ENCODE data around the gene CDHR3. TPM values are rescaled to one million over a fixed set of nuclear protein-coding genes. Genes with fewer than 3 reads are reported as not detected.

Gene CDHR3
- total RNA-seq, 1 experiment from 2014 or later, result 8.7 TPM

- H4K20me1 ChIP-seq (ENCODE audit: insufficient read depth), result no peaks in the 10 kb centered on the region
- no peaks in the 10 kb centered on the region for H3F3A ChIP-seq (ENCODE audit: insufficient read depth, low read depth)
- no peak for DNase-seq
- H3K79me2 ChIP-seq (ENCODE audit: low read depth), result no peaks in the 10 kb centered on the region
- H2AFZ ChIP-seq, result no peak overlapping the region
- no peak overlapping the region for H3K4me3 ChIP-seq
- no peak overlapping the region for H3K4me2 ChIP-seq
- CTCF ChIA-PET, result no interaction called here
- POLR2A ChIA-PET (ENCODE audit: unreplicated experiment), result no interaction called here
- H3K36me3 ChIP-seq (ENCODE audit: low read depth), result no peaks in the 10 kb centered on the region
- no peak overlapping the region for H3K27ac ChIP-seq
- TF ChIP-seq CTCF (conservative IDR thresholded peaks at IDR 0.05), result no peak
- TF ChIP-seq EZH2 (IDR thresholded peaks at IDR 0.05; ENCODE audit: low read depth), result no peak
- no peaks in the 10 kb centered on the region for H3K9me2 ChIP-seq (ENCODE audit: insufficient read depth)
- H3K9me3 ChIP-seq (ENCODE audit: insufficient read depth, low read depth), result no peaks in the 10 kb centered on the region
- H3K27me3 ChIP-seq (ENCODE audit: insufficient read depth, low read depth), result no peaks in the 10 kb centered on the region
- H3K4me1 ChIP-seq (replicated peaks; ENCODE audit: insufficient read depth), result no peaks in the 10 kb centered on the region
- intact Hi-C loops (cut with micrococcal nuclease; ENCODE audit: unreplicated experiment), result no loop called here
- BruUV-seq (replicated peaks), result no TSS peak
These were observed 72.9 kb downstream of the CDHR3 start for GRCh38 chr7:106036004-106036403.

GRCh38 chr7:106037489-106038176, 74.6 kb downstream of the CDHR3 start:
- TF ChIP-seq CTCF (conservative IDR thresholded peaks at IDR 0.05), result no peak
- TF ChIP-seq EZH2 (IDR thresholded peaks at IDR 0.05; ENCODE audit: low read depth), result no peak
- CTCF ChIA-PET, result no interaction called here

GRCh38 chr7:106038289-106038688, 75.2 kb downstream of the CDHR3 start:
- Histone ChIP-seq H3K4me1 (replicated peaks; ENCODE audit: insufficient read depth) (peaks cover 6% of the 10 kb centered on the region; the same call in 1 of the 2 replicates), H3F3A (ENCODE audit: insufficient read depth, low read depth) (no peaks in the 10 kb centered on the region), H3K4me3 (no peak overlapping the region), H3K79me2 (ENCODE audit: low read depth) (no peaks in the 10 kb centered on the region), H3K36me3 (ENCODE audit: low read depth) (no peaks in the 10 kb centered on the region), H3K27ac (no peak overlapping the region), H3K9me3 (ENCODE audit: insufficient read depth, low read depth) (no peaks in the 10 kb centered on the region), H3K4me2 (no peak overlapping the region), H3K27me3 (ENCODE audit: insufficient read depth, low read depth) (no peaks in the 10 kb centered on the region), H3K9me2 (ENCODE audit: insufficient read depth) (no peaks in the 10 kb centered on the region), H2AFZ (no peak overlapping the region), H4K20me1 (ENCODE audit: insufficient read depth) (no peaks in the 10 kb centered on the region)
- BruUV-seq (replicated peaks), result no TSS peak
- CTCF ChIA-PET, result no interaction called here
- POLR2A ChIA-PET (ENCODE audit: unreplicated experiment), result no interaction called here
- intact Hi-C loops (cut with micrococcal nuclease; ENCODE audit: unreplicated experiment), result no loop called here
- TF ChIP-seq EZH2 (IDR thresholded peaks at IDR 0.05; ENCODE audit: low read depth) (no peak), CTCF (conservative IDR thresholded peaks at IDR 0.05) (no peak)
- DNase-seq, result no peak

More at GRCh38 chr7:106037489-106038176, 74.6 kb downstream of the CDHR3 start:
- Histone ChIP-seq H3K79me2 (ENCODE audit: low read depth) (no peaks in the 10 kb centered on the region), H3K4me2 (no peak overlapping the region), H4K20me1 (ENCODE audit: insufficient read depth) (no peaks in the 10 kb centered on the region), H3K36me3 (ENCODE audit: low read depth) (no peaks in the 10 kb centered on the region), H3K27ac (no peak overlapping the region), H2AFZ (no peak overlapping the region), H3K9me2 (ENCODE audit: insufficient read depth) (no peaks in the 10 kb centered on the region), H3F3A (ENCODE audit: insufficient read depth, low read depth) (no peaks in the 10 kb centered on the region), H3K4me1 (replicated peaks; ENCODE audit: insufficient read depth) (peaks cover 6% of the 10 kb centered on the region; the same call in 1 of the 2 replicates), H3K27me3 (ENCODE audit: insufficient read depth, low read depth) (no peaks in the 10 kb centered on the region), H3K9me3 (ENCODE audit: insufficient read depth, low read depth) (no peaks in the 10 kb centered on the region), H3K4me3 (no peak overlapping the region)
- POLR2A ChIA-PET (ENCODE audit: unreplicated experiment), result no interaction called here
- BruUV-seq (replicated peaks), result no TSS peak
- no peak for DNase-seq
- intact Hi-C loops (cut with micrococcal nuclease; ENCODE audit: unreplicated experiment), result no loop called here
